Calu3 (cell line): ENCODE measurements around the gene HLCS. TPM values are rescaled to one million over a fixed set of nuclear protein-coding genes. Genes with fewer than 3 reads are reported as not detected.

Source experiments
- BruUV-seq: library from RNA; stranded (reverse); fragments of 400-500 nt; replicated peaks from 2 replicates; lab custom pipeline; 2021; lab: Mats Ljungman, UMichigan
- CTCF ChIA-PET: fragments of 300-600 bp; sonication (Branson Sonifier 250); formaldehyde crosslinking; loops from one replicate; lab custom pipeline; 2022; ENCODE audit warnings: antibody characterized with exemption; lab: Charles Lee
- DNase-seq: peaks from one replicate; pipeline ENCODE4 v3.0.0; 2022
- H3K27ac Mint-ChIP-seq: one replicate; pipeline ENCODE4 v1.8.0; 2022; ENCODE audit warnings: mixed read lengths; ENCODE audit not compliant: unreplicated experiment
- H3K27me3 Mint-ChIP-seq: one replicate; pipeline ENCODE4 v1.8.0; 2022; ENCODE audit warnings: mixed read lengths; ENCODE audit not compliant: unreplicated experiment
- H3K36me3 Mint-ChIP-seq: one replicate; pipeline ENCODE4 v1.8.0; 2022; ENCODE audit warnings: mild to moderate bottlenecking, moderate library complexity, mixed read lengths; ENCODE audit not compliant: insufficient read depth, unreplicated experiment
- H3K4me1 Mint-ChIP-seq: one replicate; pipeline ENCODE4 v1.8.0; 2022; ENCODE audit warnings: mild to moderate bottlenecking, low read depth, mixed read lengths; ENCODE audit not compliant: unreplicated experiment
- H3K4me3 Mint-ChIP-seq: one replicate; pipeline ENCODE4 v1.8.0; 2022; ENCODE audit warnings: mild to moderate bottlenecking, low read depth, moderate library complexity, mixed read lengths; ENCODE audit not compliant: unreplicated experiment
- H3K9me3 Mint-ChIP-seq: one replicate; pipeline ENCODE4 v1.8.0; 2022; ENCODE audit warnings: low read depth, mixed read lengths; ENCODE audit not compliant: unreplicated experiment
- intact Hi-C: fragments of 100-400 bp; cut with micrococcal nuclease; formaldehyde crosslinking; loops from one replicate; pipeline ENCODE4 v1.10.0; 2022; ENCODE audit not compliant: unreplicated experiment
- total RNA-seq: library from RNA; stranded (reverse); gene quantifications from 2 replicates; pipeline ENCODE4 v1.2.3, GENCODE V29; 2022
- TF ChIP-seq, protein P1 (sequence below): fragments of 200-600 bp; IDR thresholded peaks from one replicate; pipeline ENCODE4 v1.8.0; 2022; ENCODE audit warnings: antibody characterized with exemption; ENCODE audit not compliant: unreplicated experiment

Gene HLCS
- total RNA-seq, 1 experiment from 2014 or later, result 18.4 TPM

DNA sequence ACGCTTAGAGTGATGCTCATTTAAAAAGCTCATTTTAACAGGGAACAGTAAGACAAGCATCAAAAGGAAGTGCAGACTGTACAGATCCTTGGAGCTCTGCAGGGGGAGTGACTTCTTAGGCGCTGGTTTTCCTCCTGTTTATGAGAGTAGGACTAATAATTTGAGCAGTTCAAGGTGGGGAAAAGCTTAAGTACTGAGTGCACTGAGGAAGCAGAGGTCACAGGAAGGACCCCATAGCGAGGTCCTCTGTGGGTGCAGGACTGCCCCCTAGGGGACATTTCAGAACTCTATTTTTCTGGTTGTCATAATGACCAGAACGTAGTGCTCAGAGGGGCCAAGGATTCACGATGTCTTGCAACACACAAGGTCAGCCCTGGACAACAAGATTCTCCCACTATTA lies 112.1 kb downstream of the HLCS start:
- CTCF ChIA-PET, result interaction anchor here (0.6 to 1.4 kb wide), 7 partner anchors 63 to 344 kb away, joined by 3 to 7 read pairs (median 3); no protein-coding TSS in a partner anchor
- no peaks in the 10 kb centered on the region for H3K4me1 Mint-ChIP-seq
- H3K9me3 Mint-ChIP-seq, result no peaks in the 10 kb centered on the region
- H3K27me3 Mint-ChIP-seq, result no peaks in the 10 kb centered on the region
- no peak overlapping the region for H3K4me3 Mint-ChIP-seq
- no peak overlapping the region for H3K27ac Mint-ChIP-seq
- DNase-seq, result peak; percentile 50
- TF ChIP-seq, protein P1, sequence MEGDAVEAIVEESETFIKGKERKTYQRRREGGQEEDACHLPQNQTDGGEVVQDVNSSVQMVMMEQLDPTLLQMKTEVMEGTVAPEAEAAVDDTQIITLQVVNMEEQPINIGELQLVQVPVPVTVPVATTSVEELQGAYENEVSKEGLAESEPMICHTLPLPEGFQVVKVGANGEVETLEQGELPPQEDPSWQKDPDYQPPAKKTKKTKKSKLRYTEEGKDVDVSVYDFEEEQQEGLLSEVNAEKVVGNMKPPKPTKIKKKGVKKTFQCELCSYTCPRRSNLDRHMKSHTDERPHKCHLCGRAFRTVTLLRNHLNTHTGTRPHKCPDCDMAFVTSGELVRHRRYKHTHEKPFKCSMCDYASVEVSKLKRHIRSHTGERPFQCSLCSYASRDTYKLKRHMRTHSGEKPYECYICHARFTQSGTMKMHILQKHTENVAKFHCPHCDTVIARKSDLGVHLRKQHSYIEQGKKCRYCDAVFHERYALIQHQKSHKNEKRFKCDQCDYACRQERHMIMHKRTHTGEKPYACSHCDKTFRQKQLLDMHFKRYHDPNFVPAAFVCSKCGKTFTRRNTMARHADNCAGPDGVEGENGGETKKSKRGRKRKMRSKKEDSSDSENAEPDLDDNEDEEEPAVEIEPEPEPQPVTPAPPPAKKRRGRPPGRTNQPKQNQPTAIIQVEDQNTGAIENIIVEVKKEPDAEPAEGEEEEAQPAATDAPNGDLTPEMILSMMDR, result peak; percentile 63
- H3K36me3 Mint-ChIP-seq, result no peaks in the 10 kb centered on the region
- BruUV-seq, result no TSS peak
- intact Hi-C loops, result no loop called here

DNA sequence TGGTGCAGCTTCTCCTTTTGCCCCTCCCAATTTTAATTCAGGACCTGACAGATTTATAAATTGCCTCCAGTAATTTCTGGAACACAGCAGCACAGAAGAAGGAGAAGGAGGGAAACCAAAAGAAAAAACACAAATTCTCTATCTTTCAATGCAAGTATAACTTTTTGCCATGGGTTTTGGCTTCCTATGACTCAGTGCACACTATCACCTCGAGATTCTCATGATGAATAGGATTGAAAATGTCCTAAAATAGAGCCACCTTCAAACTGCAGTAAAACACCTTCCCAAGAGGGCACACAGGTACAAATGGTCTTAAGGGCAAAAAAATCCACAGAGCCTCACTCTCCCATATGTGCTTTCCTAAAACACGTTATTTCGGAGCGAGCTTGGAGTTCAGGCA lies 113.6 kb downstream of the HLCS start:
- Mint-ChIP-seq H3K4me1 (no peaks in the 10 kb centered on the region), H3K4me3 (no peak overlapping the region), H3K9me3 (no peaks in the 10 kb centered on the region), H3K27me3 (no peaks in the 10 kb centered on the region), H3K36me3 (no peaks in the 10 kb centered on the region), H3K27ac (no peak overlapping the region)
- CTCF ChIA-PET, result no interaction called here
- intact Hi-C loops, result no loop called here
- DNase-seq, result no peak
- no TSS peak for BruUV-seq
- TF ChIP-seq, protein P1, result no peak

DNA sequence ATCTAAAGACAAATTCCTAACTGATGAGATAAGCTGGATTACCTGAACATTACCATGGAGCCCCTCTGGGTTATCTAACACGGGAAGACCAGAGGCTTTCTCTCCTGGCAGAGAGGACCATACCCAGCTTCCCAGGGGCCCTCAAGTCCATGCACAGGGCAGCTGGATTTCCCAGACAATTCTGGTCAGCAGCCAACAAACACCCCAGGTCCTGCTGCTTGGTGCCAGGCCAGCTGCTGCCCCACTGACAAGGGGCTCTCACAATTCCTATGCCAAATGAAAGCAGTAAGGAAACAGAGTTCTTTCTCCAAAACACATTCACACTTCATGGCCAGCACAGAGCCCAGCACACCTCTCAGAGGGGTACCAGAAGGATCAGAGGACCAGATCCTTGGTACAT lies 114.2 kb downstream of the HLCS start:
- H3K27ac Mint-ChIP-seq, result no peak overlapping the region
- DNase-seq, result no peak
- no peaks in the 10 kb centered on the region for H3K4me1 Mint-ChIP-seq
- intact Hi-C loops, result no loop called here
- TF ChIP-seq, protein P1, result no peak
- BruUV-seq, result no TSS peak
- CTCF ChIA-PET, result no interaction called here
- no peaks in the 10 kb centered on the region for H3K9me3 Mint-ChIP-seq
- no peak overlapping the region for H3K4me3 Mint-ChIP-seq
- no peaks in the 10 kb centered on the region for H3K27me3 Mint-ChIP-seq
- no peaks in the 10 kb centered on the region for H3K36me3 Mint-ChIP-seq

DNA sequence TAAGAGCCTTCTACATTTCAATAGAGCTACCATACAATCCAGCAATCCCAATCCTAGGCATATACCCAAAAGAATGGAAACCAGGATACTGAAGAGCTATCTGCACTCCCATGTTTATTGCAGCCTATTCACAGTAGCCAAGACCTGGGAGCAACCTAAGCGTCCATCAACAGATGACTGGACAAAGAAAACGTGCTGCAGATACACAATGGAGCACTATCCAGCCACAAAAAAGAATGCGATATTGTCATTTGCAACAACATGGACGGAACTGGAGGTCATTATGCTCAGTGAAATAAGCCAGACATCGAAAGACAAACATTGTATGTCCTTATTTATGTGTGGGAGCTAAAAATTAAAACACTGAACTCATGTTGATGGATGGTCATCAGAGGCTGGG lies 115.3 kb downstream of the HLCS start:
- H3K27ac Mint-ChIP-seq, result no peak overlapping the region
- TF ChIP-seq, protein P1, result no peak
- no peaks in the 10 kb centered on the region for H3K36me3 Mint-ChIP-seq
- no peaks in the 10 kb centered on the region for H3K4me1 Mint-ChIP-seq
- intact Hi-C loops, result no loop called here
- DNase-seq, result no peak
- BruUV-seq, result no TSS peak
- H3K9me3 Mint-ChIP-seq, result no peaks in the 10 kb centered on the region
- CTCF ChIA-PET, result no interaction called here
- H3K4me3 Mint-ChIP-seq, result no peak overlapping the region
- no peaks in the 10 kb centered on the region for H3K27me3 Mint-ChIP-seq
